ENCODE measurements around the gene ULK1.

ULK1 gene

DNA sequence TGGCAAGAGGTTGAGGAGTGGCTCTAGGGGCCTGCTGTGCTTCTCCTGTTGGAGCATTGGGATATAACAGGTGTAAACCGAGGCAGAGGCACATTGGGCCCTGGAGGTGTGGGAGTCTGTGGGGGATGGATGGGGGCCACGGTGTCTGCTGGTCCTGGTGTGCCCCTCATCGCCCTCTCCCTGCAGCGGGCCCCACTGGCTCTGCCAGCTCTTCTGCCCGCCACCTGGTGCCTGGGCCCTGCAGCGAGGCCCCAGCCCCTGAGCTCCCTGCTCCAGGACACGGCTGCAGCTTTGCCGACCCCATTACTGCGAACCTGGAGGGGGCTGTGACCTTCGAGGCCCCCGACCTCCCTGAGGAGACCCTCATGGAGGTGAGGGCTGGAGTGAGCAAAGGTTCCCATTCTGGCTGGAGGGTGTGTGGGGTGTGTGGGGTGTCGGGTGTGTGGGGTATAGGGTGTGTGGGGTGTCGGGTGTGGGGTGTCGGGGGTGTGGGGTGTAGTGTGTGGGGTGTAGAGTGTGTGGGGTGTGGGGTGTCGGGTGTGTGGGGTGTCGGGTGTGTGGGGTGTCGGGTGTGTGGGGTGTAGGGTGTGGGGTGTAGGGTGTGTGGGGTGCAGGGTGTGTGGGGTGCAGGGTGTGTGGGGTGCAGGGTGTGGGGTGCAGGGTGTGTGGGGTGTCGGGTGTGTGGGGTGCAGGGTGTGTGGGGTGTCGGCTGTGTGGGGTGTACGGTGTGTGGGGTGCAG, 24.1 kb downstream of the ULK1 start:
- 89% methylated on average over 20 of the region's 20 CpGs for WGBS
- Histone ChIP-seq H3K27ac (ENCODE audit: low read depth, low read length) (no peak overlapping the region), H3K9me3 (ENCODE audit: insufficient read depth, low read depth, low read length) (no peaks in the 10 kb centered on the region), H3K4me3 (ENCODE audit: low read length) (no peak overlapping the region), H3K27me3 (ENCODE audit: insufficient read depth, low read length) (no peaks in the 10 kb centered on the region), H3K9ac (ENCODE audit: low read depth, low read length) (no peak overlapping the region), H3K4me1 (ENCODE audit: insufficient read depth, low read length) (no peaks in the 10 kb centered on the region), H3K36me3 (ENCODE audit: insufficient read depth, low read length) (peaks cover 68% of the 10 kb centered on the region)

GRCh38 chr12:131919051-131919347, 24.6 kb downstream of the ULK1 start:
- Histone ChIP-seq H3K9me3 (ENCODE audit: insufficient read depth, low read depth, low read length) (no peaks in the 10 kb centered on the region), H3K27ac (ENCODE audit: low read depth, low read length) (no peak overlapping the region), H3K27me3 (ENCODE audit: insufficient read depth, low read length) (no peaks in the 10 kb centered on the region), H3K4me3 (ENCODE audit: low read length) (no peak overlapping the region), H3K4me1 (ENCODE audit: insufficient read depth, low read length) (no peaks in the 10 kb centered on the region), H3K36me3 (ENCODE audit: insufficient read depth, low read length) (peaks cover 64% of the 10 kb centered on the region), H3K9ac (ENCODE audit: low read depth, low read length) (no peak overlapping the region)
- 95% methylated on average over 19 of the region's 19 CpGs for WGBS

- H3K4me1 ChIP-seq (ENCODE audit: insufficient read depth, low read length): no peaks in the 10 kb centered on the region
- no peak overlapping the region for H3K9ac ChIP-seq (ENCODE audit: low read depth, low read length)
- H3K36me3 ChIP-seq (ENCODE audit: insufficient read depth, low read length): peaks cover 58% of the 10 kb centered on the region
- H3K27ac ChIP-seq (ENCODE audit: low read depth, low read length): no peak overlapping the region
- H3K27me3 ChIP-seq (ENCODE audit: insufficient read depth, low read length): no peaks in the 10 kb centered on the region
- no peaks in the 10 kb centered on the region for H3K9me3 ChIP-seq (ENCODE audit: insufficient read depth, low read depth, low read length)
- no peak overlapping the region for H3K4me3 ChIP-seq (ENCODE audit: low read length)
- 96% methylated on average over 37 of the region's 37 CpGs for WGBS
Measured at GRCh38 chr12:131919366-131920156, 25.1 kb downstream of the ULK1 start.

DNA sequence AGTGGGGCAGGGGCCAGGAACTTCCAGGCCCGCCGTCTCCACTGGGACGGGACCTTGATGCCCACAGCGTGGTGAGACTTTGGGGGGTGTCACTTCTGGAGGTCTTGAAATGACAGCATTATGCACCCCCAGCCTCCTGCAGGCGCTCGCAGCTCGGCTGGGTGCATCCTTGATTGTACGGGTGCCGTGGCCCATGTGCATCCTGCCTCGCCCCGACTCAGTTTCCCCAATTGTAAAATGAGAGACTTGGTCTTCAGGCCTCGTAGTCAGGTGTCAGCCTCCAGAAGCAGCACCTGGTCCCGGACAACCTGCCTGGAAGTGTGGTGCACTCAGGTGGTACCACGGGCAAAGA, 25.7 kb downstream of the ULK1 start:
- Histone ChIP-seq H3K27ac (ENCODE audit: low read depth, low read length) (no peak overlapping the region), H3K27me3 (ENCODE audit: insufficient read depth, low read length) (no peaks in the 10 kb centered on the region), H3K9me3 (ENCODE audit: insufficient read depth, low read depth, low read length) (no peaks in the 10 kb centered on the region), H3K4me1 (ENCODE audit: insufficient read depth, low read length) (no peaks in the 10 kb centered on the region), H3K9ac (ENCODE audit: low read depth, low read length) (no peak overlapping the region), H3K36me3 (ENCODE audit: insufficient read depth, low read length) (peaks cover 52% of the 10 kb centered on the region), H3K4me3 (ENCODE audit: low read length) (no peak overlapping the region)
- 96% methylated on average over 14 of the region's 14 CpGs for WGBS

- H3K27ac ChIP-seq (ENCODE audit: low read depth, low read length): no peak overlapping the region
Measured at GRCh38 chr12:131920902-131921840, 26.7 kb downstream of the ULK1 start.

DNA sequence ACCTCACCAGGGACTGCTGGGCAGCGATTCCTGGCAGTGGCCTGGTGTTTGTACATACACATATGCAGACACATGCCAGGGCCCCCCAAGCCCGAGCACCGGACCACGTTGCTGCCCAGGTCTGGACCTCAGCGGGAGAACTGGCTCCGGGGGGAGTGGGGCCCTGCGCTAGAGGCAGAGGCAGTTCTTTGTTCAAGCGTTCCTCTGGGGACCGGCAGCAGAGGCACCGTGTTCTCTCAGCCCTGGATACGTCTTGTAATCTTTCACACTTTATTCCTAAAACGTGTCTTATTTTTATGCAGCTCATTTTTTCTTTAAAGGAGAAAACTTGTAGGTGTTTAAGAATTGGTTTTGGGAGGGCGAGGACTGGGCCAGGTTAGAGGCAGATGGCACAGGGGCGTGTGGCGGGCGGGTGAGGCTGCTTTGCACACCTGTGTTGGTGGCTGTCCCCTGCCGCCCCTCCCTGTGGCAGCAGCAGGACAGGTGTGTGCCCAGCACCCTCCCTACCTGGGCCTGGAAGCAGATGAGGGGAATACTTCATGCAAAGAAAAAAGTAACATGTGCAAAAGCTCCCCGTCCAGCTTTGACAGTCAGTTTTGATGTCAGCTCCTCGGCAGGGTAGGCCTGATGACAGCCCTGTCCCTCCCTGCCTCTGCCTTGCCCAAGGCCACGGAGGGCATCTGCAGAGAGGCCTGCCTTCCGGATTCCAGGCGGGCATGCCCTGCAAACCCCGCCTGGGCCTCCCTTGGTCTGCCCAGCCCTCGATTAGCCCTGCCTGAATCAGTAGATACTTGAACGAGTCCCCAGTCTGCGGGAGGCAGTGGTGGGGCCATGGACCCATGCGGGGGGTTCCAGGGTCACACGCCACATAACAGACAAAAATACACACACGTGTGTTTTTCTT, 27.7 kb downstream of the ULK1 start:
- Histone ChIP-seq H3K4me3 (ENCODE audit: low read length) (no peak overlapping the region), H3K27ac (ENCODE audit: low read depth, low read length) (no peak overlapping the region), H3K27me3 (ENCODE audit: insufficient read depth, low read length) (no peaks in the 10 kb centered on the region), H3K9me3 (ENCODE audit: insufficient read depth, low read depth, low read length) (0 out of 2 replicates have a peak, but pooled peaks cover under 1% of the 10 kb centered on the region), H3K4me1 (ENCODE audit: insufficient read depth, low read length) (no peaks in the 10 kb centered on the region), H3K9ac (ENCODE audit: low read depth, low read length) (no peak overlapping the region), H3K36me3 (ENCODE audit: insufficient read depth, low read length) (peaks cover 37% of the 10 kb centered on the region)
- 95% methylated on average over 29 of the region's 29 CpGs for WGBS

More at GRCh38 chr12:131920902-131921840, 26.7 kb downstream of the ULK1 start:
- no peaks in the 10 kb centered on the region for H3K27me3 ChIP-seq (ENCODE audit: insufficient read depth, low read length)
- peaks cover 42% of the 10 kb centered on the region for H3K36me3 ChIP-seq (ENCODE audit: insufficient read depth, low read length)
- H3K4me1 ChIP-seq (ENCODE audit: insufficient read depth, low read length): no peaks in the 10 kb centered on the region
- no peak overlapping the region for H3K4me3 ChIP-seq (ENCODE audit: low read length)
- H3K9me3 ChIP-seq (ENCODE audit: insufficient read depth, low read depth, low read length): no peaks in the 10 kb centered on the region
- H3K9ac ChIP-seq (ENCODE audit: low read depth, low read length): no peak overlapping the region
- 95% methylated on average over 35 of the region's 35 CpGs for WGBS

DNA sequence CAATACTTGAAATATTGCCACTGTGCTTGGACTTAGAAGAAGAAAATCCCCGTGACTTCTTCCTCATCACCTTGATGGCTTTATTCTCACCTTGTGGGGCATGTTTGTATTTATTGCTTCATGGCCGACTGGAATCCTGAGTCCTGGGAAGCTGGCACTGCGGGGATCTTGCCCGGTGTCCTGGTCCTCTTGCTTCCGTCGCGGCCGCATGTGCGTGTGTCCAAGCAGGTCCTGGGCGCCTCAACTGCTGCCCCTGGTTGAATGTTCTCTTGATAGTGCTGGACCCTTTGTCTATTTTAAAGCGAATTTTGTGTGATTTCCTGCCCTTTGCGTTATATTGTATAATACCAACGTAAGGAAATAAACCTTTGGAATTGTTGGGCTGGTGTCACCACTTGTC, 28.4 kb downstream of the ULK1 start:
- Histone ChIP-seq H3K27ac (ENCODE audit: low read depth, low read length) (no peak overlapping the region), H3K36me3 (ENCODE audit: insufficient read depth, low read length) (peaks cover 34% of the 10 kb centered on the region), H3K9ac (ENCODE audit: low read depth, low read length) (no peak overlapping the region), H3K4me3 (ENCODE audit: low read length) (no peak overlapping the region), H3K9me3 (ENCODE audit: insufficient read depth, low read depth, low read length) (0 out of 2 replicates have a peak, but pooled peaks cover 3% of the 10 kb centered on the region), H3K27me3 (ENCODE audit: insufficient read depth, low read length) (no peaks in the 10 kb centered on the region), H3K4me1 (ENCODE audit: insufficient read depth, low read length) (no peaks in the 10 kb centered on the region)
- WGBS: 96% methylated on average over 13 of the region's 13 CpGs

- Histone ChIP-seq H3K9ac (ENCODE audit: low read depth, low read length) (no peak overlapping the region), H3K9me3 (ENCODE audit: insufficient read depth, low read depth, low read length) (0 out of 2 replicates have a peak, but pooled peaks cover 3% of the 10 kb centered on the region), H3K4me1 (ENCODE audit: insufficient read depth, low read length) (no peaks in the 10 kb centered on the region), H3K27ac (ENCODE audit: low read depth, low read length) (no peak overlapping the region), H3K4me3 (ENCODE audit: low read length) (no peak overlapping the region), H3K27me3 (ENCODE audit: insufficient read depth, low read length) (no peaks in the 10 kb centered on the region), H3K36me3 (ENCODE audit: insufficient read depth, low read length) (peaks cover 34% of the 10 kb centered on the region)
- WGBS: 92% methylated on average over 11 of the region's 11 CpGs
Measured at GRCh38 chr12:131923260-131923659, 28.8 kb downstream of the ULK1 start.

- Histone ChIP-seq H3K36me3 (ENCODE audit: insufficient read depth, low read length) (peaks cover 23% of the 10 kb centered on the region), H3K27me3 (ENCODE audit: insufficient read depth, low read length) (no peaks in the 10 kb centered on the region), H3K9ac (ENCODE audit: low read depth, low read length) (no peak overlapping the region), H3K4me3 (ENCODE audit: low read length) (no peak overlapping the region; the same call in 1 of the 2 replicates), H3K4me1 (ENCODE audit: insufficient read depth, low read length) (no peaks in the 10 kb centered on the region), H3K9me3 (ENCODE audit: insufficient read depth, low read depth, low read length) (0 out of 2 replicates have a peak, but pooled peaks cover 3% of the 10 kb centered on the region), H3K27ac (ENCODE audit: low read depth, low read length) (no peak overlapping the region)
- WGBS: 76% methylated on average over 23 of the region's 24 CpGs
Measured at GRCh38 chr12:131927110-131928079, 33.0 kb downstream of the ULK1 start.

Data from HUES64 (cell line).